GM19043 (cell line): ENCODE measurements around the gene RPS3.
"Not testable (repeated sequence)": the region's sequence is repeated elsewhere in the genome, so short reads cannot be mapped to it uniquely, and the experiment has no call there.

Experiments
- ATAC-seq: cut with Tn5 transposase; IDR thresholded peaks from one replicate; pipeline ENCODE4 v1.9.1; 2021; ENCODE audit warnings: low read depth; ENCODE audit not compliant: unreplicated experiment

RPS3 gene

GRCh38 chr11:75409971-75410370 lies 10.7 kb downstream of the RPS3 start:
- ATAC-seq: not testable (repeated sequence)

- ATAC-seq: not testable (repeated sequence)
Observed at GRCh38 chr11:75413146-75413545, 13.8 kb downstream of the RPS3 start.

DNA sequence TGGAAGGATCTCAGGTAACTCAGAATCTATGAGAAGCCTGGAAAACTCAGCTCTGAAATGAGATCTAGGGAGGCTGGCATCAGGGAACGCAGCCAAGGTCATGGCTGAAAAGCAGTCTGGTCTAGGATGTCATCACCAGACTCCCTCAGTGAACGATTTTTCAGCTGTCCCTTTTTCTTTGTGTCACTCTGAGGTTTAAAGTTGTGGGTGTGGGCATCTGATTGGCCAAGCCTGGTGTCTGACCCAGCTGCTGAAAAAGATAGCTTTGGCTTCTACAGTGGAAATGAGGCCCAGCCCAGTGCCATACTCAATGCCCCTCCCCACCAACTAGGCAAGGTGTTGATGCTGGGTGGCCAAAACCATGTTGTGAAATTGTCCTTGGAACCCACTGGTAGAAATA lies 14.5 kb downstream of the RPS3 start:
- no peak for ATAC-seq

GRCh38 chr11:75420224-75421034 lies 21.1 kb downstream of the RPS3 start:
- no peak for ATAC-seq

DNA sequence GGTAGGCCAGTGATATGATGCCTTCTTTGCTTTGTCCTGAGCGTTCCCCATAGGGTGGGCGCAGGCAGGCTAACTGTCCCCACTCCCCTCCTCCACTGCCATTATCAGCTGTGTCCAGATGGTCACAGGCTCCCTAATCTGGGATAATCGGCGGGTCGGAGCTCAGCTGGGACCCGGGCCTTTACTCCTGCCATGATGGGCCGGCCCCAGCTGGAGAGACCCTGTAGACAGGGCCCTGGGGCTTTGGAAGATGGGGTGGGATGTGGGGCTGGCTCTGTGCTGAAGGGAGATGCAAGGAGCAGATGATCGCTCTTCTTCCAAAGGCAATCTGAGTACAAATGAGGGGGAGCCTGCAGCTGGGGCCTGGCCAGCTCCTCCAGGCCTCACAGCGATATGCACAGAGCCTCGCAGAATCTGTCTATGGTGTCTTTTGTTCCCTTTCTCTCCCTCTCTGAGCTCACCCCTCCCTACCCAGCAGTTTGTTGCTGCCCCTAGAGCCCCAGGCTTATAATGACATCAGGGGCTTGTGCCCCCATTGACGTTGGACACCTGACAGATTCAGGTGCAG lies 21.8 kb downstream of the RPS3 start:
- ATAC-seq: no peak

- ATAC-seq: no peak
Observed at GRCh38 chr11:75421902-75422247, 22.6 kb downstream of the RPS3 start.

GRCh38 chr11:75422248-75423231 lies 23.2 kb downstream of the RPS3 start:
- ATAC-seq: no peak

DNA sequence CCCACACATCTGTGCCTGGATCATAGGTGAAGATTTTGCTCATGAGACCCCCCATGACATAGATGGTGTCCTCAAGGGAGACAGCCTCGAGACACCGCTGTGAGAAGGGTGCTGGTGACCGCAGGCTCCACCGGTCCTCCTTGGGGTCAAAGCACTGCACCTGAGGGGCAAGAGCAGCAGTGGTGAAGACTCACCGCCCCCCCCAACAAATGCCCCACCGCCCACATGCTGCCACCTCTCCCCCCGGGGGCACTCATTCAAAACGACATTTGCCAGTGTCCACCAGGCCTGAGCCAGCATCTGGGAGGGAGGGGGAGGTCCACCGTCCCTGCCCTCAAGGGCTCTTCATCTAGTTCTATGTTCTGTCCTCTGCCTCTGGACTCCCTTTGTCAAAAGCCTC lies 24.4 kb downstream of the RPS3 start:
- no peak for ATAC-seq

DNA sequence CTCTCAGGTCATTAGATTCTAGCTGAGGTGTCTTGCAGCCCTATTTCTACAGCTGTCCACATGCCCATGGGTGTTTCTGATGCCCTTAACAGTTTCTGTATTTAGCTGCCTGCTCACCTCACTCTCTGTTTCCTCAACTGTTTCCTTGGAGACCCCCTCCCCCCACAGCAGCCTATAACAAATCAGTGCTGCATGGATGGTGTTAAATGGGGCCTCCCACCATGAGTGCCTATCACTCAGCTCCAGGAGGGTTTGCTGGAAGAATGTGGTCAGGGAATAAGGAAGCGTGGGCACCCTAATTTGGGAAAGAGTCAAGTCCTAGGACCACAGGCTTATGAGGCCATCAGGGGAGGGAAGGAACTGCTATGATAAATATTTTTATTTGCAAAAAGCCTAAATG lies 25.1 kb downstream of the RPS3 start:
- ATAC-seq: no peak

DNA sequence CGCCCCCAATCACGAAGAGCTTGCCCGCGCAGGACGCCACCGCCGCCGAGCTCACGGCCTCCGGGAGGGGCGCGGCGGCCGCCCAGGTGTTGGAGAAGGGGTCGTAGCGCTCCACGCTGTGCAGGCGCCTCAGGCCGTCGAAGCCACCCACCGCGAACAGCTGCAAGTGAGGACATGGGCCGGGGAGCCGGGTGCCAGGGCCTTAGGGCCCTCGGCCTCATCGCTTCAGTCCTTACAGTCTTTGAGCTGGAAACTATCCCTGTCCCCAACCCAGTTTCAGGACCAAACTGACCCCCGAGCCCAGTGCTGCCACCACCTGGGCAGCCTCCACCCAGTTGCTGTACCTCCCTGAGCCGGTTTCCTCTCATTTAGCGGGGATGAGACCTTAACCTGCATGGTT lies 26.1 kb downstream of the RPS3 start:
- no peak for ATAC-seq

- no peak for ATAC-seq
Observed at GRCh38 chr11:75426720-75427086, 27.4 kb downstream of the RPS3 start.

GRCh38 chr11:75427181-75427580 lies 27.9 kb downstream of the RPS3 start:
- no peak for ATAC-seq

- peak; percentile 47 for ATAC-seq
Observed at GRCh38 chr11:75428281-75428724, 29.0 kb downstream of the RPS3 start.

GRCh38 chr11:75428989-75429640 lies 29.8 kb downstream of the RPS3 start:
- no peak for ATAC-seq

DNA sequence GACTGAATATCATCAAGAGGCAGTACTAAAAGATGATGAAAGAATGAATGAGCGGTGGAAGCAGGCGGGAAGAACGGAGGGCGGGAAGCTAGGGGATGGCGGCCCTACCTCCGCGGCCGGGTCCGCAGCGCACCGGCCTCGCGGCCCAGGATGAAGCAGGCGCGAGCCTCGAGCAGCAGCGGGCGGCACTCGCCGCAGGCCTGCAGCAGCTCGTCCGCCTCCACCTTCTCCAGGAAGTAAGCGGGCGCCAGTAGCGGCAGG lies 30.3 kb downstream of the RPS3 start:
- ATAC-seq: no peak

DNA sequence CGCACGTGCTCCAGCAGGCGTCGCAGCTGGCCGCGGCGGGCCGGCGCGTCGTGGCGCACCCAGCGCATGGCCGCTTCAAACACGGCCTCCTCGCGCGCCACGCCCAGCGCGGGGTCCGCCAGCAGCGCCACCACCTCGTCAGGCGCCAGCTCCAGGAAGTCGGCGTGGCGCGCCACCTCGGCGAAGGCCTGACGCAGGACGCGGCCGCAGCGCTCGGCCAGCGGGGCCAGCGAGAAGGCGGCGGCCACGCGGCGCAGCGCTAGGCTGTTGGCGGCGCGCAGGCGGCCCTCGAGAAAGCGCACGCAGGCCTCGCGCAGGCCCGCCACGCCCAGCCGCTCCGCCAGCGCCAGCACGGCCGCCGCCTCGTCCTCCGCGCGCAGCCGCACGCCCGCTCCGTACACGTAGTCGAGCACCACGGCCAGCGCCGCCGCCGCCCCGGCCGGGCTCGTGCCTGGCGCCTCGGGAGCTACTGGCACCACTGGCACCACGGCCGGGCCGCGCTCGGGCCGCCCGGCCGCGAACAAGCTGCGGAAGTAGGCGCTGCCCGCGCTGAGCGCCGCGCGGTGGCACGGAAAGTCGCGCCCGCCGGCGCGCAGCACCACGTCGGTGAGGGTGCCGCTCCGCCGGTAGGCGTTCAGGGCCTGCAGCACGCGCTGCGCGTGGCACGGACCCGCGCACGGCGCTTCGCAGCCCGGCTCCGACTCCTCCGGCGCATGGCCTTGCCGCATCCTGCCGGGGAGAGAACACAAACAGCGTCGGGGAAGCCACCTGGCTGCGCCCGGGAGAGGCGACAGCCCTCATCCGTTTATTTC lies 30.8 kb downstream of the RPS3 start:
- ATAC-seq: no peak

DNA sequence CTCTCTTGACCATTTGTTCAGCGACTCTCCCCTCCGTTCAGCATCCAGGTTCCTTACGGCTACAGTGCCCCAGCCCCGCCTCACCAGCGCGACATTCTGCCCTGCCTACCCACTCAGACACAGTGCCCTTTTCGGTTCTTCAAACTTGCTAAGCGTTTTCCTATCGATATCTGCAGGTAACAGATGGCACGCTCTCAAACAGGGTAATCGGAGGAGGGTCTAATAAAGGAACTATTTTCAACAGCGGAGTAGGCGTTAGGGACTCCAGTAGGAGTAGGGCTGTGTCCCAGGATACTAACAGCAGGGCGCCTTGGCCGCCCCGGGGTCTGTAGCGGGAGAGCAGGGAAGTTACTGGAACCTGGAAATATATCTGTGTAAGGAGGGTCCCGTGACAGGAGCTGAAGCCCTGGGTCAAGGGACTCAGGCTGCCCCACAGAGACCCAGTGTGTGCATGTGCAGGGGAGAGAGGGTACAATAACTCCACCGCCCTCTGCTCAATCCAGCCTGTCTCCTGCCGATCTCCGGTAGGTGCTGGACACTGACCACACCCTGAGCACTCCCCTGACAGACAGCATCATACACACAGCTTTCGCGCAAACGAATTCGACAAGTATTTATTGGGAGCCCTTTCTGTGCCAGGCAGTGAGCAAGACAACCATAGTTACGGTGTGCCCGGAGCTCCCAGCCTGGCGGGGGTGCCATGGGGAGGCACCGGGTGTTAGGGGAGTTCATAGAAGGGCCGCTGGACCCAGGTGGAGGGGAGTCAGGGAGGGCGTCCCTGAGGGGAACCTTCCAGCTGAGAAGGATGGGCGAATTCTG lies 31.6 kb downstream of the RPS3 start:
- ATAC-seq: no peak

GRCh38 chr11:75431533-75432525 lies 32.5 kb downstream of the RPS3 start:
- no peak for ATAC-seq
